Keratinocyte (primary cell): ENCODE measurements around the gene BBS7. TPM values are rescaled to one million over a fixed set of nuclear protein-coding genes. Genes with fewer than 3 reads are reported as not detected.

ENCODE experiments used
- DNase-seq: peaks from one replicate; pipeline ENCODE4 v3.0.0-alpha.2; 2011; ENCODE audit warnings: low read depth, missing footprints, low spot score
- FAIRE-seq: peaks from 2 replicates; lab custom pipeline; 2011; peaks lifted over from hg19 to GRCh38; lab: Jason Lieb, UNC
- H2AFZ ChIP-seq: 2 replicates; pipeline ENCODE4 v1.6.0; 2012; ENCODE audit warnings: low read length, control low read depth, inconsistent platforms; ENCODE audit not compliant: control insufficient read depth
- H3K27ac ChIP-seq: 2 replicates; pipeline ENCODE4 v1.5.1; 2011; ENCODE audit warnings: low read length; ENCODE audit not compliant: control insufficient read depth, insufficient read depth
- H3K27me3 ChIP-seq: 3 replicates; pipeline ENCODE4 v1.6.0; 2011; ENCODE audit warnings: low read length; ENCODE audit not compliant: control insufficient read depth, insufficient read depth; ENCODE audit errors: extremely low read depth
- H3K36me3 ChIP-seq, 2 experiments: 2 replicates in 1 of 2; 3 replicates in 1 of 2; pipeline ENCODE4 v1.5.1; 2011; ENCODE audit warnings: low read length in 2 of 2, mild to moderate bottlenecking in 1 of 2; ENCODE audit not compliant: control insufficient read depth in 2 of 2, insufficient read depth in 2 of 2; ENCODE audit errors: extremely low read depth in 1 of 2
- H3K4me1 ChIP-seq: 3 replicates; pipeline ENCODE4 v1.5.1; 2011; ENCODE audit warnings: low read length; ENCODE audit not compliant: control insufficient read depth, insufficient read depth; ENCODE audit errors: extremely low read depth
- H3K4me2 ChIP-seq: 3 replicates; pipeline ENCODE4 v1.6.0; 2011; ENCODE audit warnings: low read depth, low read length; ENCODE audit not compliant: control insufficient read depth, insufficient read depth; ENCODE audit errors: extremely low read depth
- H3K4me3 ChIP-seq, 3 experiments: fragments of 200-600 bp in 1 of 3; sonication (generic) in 1 of 3; 2 replicates in 2 of 3; 3 replicates in 1 of 3; pipeline ENCODE4 v1.5.1; 2011 to 2016; ENCODE audit warnings: low read length in 3 of 3, mild to moderate bottlenecking in 3 of 3, control low read depth in 2 of 3, inconsistent platforms in 1 of 3, low read depth in 1 of 3, mixed read lengths in 1 of 3, mixed run types in 1 of 3, moderate library complexity in 1 of 3; ENCODE audit not compliant: control insufficient read depth in 2 of 3, insufficient read depth in 2 of 3; ENCODE audit errors: extremely low read depth in 1 of 3
- H3K79me2 ChIP-seq: 2 replicates; pipeline ENCODE4 v1.6.0; 2012; ENCODE audit warnings: low read length; ENCODE audit not compliant: control insufficient read depth, insufficient read depth
- H3K9ac ChIP-seq: 3 replicates; pipeline ENCODE4 v1.6.0; 2011; ENCODE audit warnings: low read length; ENCODE audit not compliant: control insufficient read depth, insufficient read depth; ENCODE audit errors: extremely low read depth
- H3K9me1 ChIP-seq: 3 replicates; pipeline ENCODE4 v1.6.0; 2011; ENCODE audit warnings: low read length; ENCODE audit not compliant: control insufficient read depth, insufficient read depth; ENCODE audit errors: extremely low read depth
- H3K9me3 ChIP-seq: 2 replicates; pipeline ENCODE4 v1.5.1; 2012; ENCODE audit warnings: low read depth, low read length; ENCODE audit not compliant: control insufficient read depth
- H4K20me1 ChIP-seq: 3 replicates; pipeline ENCODE4 v1.6.0; 2011; ENCODE audit warnings: low read length; ENCODE audit not compliant: control insufficient read depth, insufficient read depth; ENCODE audit errors: extremely low read depth
- CTCF ChIP-seq, 3 experiments: IDR thresholded peaks in 1 of 3; conservative IDR thresholded peaks in 1 of 3; optimal IDR thresholded peaks in 1 of 3; 2 replicates in 2 of 3; 3 replicates in 1 of 3; pipeline versions ENCODE3 to v1.5.1; 2011; ENCODE audit warnings: low read length in 3 of 3, mild to moderate bottlenecking in 3 of 3, moderate library complexity in 2 of 3, control low read depth in 1 of 3, inconsistent platforms in 1 of 3; ENCODE audit not compliant: insufficient read depth in 2 of 3; ENCODE audit errors: extremely low read depth in 1 of 3
- EZH2 ChIP-seq: IDR thresholded peaks from one replicate; pipeline ENCODE4 v1.6.1; 2012; ENCODE audit warnings: inconsistent platforms, mild to moderate bottlenecking, low read length, moderate library complexity
- dilution Hi-C: fragments of 300-500 bp; cut with MboI; formaldehyde crosslinking; loops from one replicate; pipeline ENCODE4 v1.7.0; 2020; ENCODE audit warnings: low sequenced_read_pairs; ENCODE audit not compliant: extremely low pct_ligation_motif_present
- polyA plus RNA-seq, 5 experiments: library from polyadenylated mRNA; depleted of rRNA in 3 of 5; stranded (reverse) in 3 of 5; stranded (forward) in 1 of 5; unstranded in 1 of 5; fragments of >200 nt; gene quantifications; 1 replicate in 1 of 5; 2 replicates in 3 of 5; 3 replicates in 1 of 5; pipeline versions ENCODE4 v1.2.1 to v1.2.3, GENCODE V29; 2011 to 2012; ENCODE audit warnings: missing spikeins in 2 of 5, low read depth in 1 of 5, low replicate concordance in 1 of 5

Gene BBS7
- polyA plus RNA-seq, 1 donor (not counting 4 experiments of a cell fraction or from before 2014, with no cell fraction given), result 34.8 TPM

DNA sequence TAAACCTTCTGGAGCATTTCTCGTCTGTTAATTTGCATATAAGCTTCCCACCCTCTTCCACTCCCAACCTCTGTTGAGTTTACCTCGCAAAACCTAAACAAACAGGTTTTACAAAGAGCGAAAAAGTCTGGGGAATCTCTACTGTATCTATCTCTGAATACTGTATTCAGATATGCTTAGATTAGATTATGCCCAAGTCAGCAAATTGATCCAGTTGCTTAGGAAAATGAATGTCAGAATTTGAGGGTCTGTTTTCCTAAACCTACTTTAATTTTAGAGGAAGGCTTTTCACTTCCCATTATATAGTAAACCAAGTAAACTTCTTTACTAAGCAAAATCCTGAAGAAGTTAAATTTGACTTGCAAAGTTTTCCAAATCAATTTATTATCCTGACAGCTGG lies 53.3 kb downstream of the BBS7 start:
- Histone ChIP-seq H3K4me3 (no peak overlapping the region), H3K9me1 (no peaks in the 10 kb centered on the region), H3K9me3 (no peaks in the 10 kb centered on the region), H3K27me3 (no peaks in the 10 kb centered on the region), H4K20me1 (no peaks in the 10 kb centered on the region), H3K27ac (no peak overlapping the region), H3K9ac (no peak overlapping the region), H3K4me1 (peaks cover 5% of the 10 kb centered on the region), H2AFZ (no peak overlapping the region), H3K36me3 (peaks cover 6 to 7% of the 10 kb centered on the region in 2 experiments), H3K79me2 (peaks cover 13% of the 10 kb centered on the region), H3K4me2 (no peak overlapping the region)
- FAIRE-seq, result no peak
- dilution Hi-C loops, result no loop called here
- no peak for DNase-seq
- no peak for TF ChIP-seq CTCF (optimal IDR thresholded peaks at IDR 0.05 in 1 of 3, IDR thresholded peaks at IDR 0.05 in 1 of 3, conservative IDR thresholded peaks at IDR 0.05 in 1 of 3; ENCODE audit: extremely low read depth in 1 of 3, insufficient read depth in 2 of 3, low read length in 3 of 3)
- no peak for TF ChIP-seq EZH2

DNA sequence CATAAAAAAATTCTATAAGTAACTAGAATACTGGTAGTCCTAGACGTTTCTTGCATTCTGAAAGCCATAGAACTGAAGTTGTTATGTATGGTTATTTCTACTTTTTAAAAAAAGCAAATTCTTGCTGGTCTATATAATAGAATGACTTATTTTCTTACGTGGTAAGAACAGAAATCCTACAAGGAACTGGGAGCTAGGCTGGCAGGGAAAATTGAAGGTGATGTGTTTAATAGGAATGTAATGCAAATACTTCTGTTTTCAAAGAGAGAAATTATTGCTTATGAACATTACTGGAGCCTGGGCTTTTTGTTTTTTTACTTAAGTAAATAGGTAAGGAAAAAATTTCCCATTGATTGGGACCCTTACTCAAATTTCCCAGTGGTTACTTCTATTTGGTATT lies 55.5 kb downstream of the BBS7 start:
- no peaks in the 10 kb centered on the region for H3K27me3 ChIP-seq
- no peak overlapping the region for H3K9ac ChIP-seq
- FAIRE-seq (no peak), DNase-seq (no peak)
- H3K9me1 ChIP-seq, result no peaks in the 10 kb centered on the region
- H3K79me2 ChIP-seq, result no peaks in the 10 kb centered on the region
- TF ChIP-seq CTCF (optimal IDR thresholded peaks at IDR 0.05 in 1 of 3, IDR thresholded peaks at IDR 0.05 in 1 of 3, conservative IDR thresholded peaks at IDR 0.05 in 1 of 3; ENCODE audit: extremely low read depth in 1 of 3, insufficient read depth in 2 of 3, low read length in 3 of 3), result no peak
- TF ChIP-seq EZH2, result no peak
- no peak overlapping the region for H3K27ac ChIP-seq
- no peaks in the 10 kb centered on the region for H4K20me1 ChIP-seq
- H3K4me2 ChIP-seq, result no peak overlapping the region
- no peak overlapping the region for H3K4me3 ChIP-seq
- no peaks in the 10 kb centered on the region for H3K9me3 ChIP-seq
- H3K36me3 ChIP-seq, result peaks cover 5 to 15% of the 10 kb centered on the region in 2 experiments
- H3K4me1 ChIP-seq, result no peaks in the 10 kb centered on the region
- no peak overlapping the region for H2AFZ ChIP-seq
- dilution Hi-C loops, result no loop called here
